ENCODE measurements around the gene FSIP1.
"Not testable (repeated sequence)": the region's sequence is repeated elsewhere in the genome, so short reads cannot be mapped to it uniquely, and the experiment has no call there.

The FSIP1 gene

GRCh38 chr15:39782441-39783138, at the start of gene FSIP1:
FSIP1 (minus strand) TSS chr15:39782841; CDS start chr15:39776524, 6,317 bp downstream.
- peak; percentile 48 to 83 for DNase-seq

- no peak for DNase-seq
Observed at GRCh38 chr15:39830166-39830565, 47.5 kb upstream of the FSIP1 start.

DNA sequence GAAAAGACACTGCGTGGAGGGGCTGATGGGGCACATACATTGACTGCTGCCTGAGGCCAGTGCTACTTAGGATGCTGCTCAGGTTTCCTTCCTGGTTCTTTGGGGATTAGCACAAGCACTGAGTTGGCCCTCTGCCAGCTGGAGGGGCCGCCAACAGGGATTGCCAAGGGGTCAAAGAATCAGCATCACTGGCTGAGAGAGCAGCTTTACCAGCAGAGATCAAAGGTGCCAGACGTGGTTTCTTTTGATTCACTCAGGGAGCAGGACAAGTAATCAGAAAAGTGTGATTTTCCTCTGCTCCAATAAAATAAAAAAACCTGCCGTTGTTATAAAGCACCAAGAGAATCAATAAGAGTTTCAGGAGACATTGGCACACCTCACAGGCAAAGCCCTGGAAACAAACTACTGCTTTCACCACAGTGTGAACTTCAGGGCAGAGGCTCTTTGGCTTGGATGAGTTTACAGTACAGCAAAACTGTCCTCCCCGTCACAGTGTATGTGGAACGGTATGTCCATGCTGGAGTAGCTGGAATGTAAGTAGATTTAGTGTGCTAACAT, 45.8 kb upstream of the FSIP1 start:
- no peak for DNase-seq

- no peak for DNase-seq
Observed at GRCh38 chr15:39826975-39827374, 44.3 kb upstream of the FSIP1 start.

DNA sequence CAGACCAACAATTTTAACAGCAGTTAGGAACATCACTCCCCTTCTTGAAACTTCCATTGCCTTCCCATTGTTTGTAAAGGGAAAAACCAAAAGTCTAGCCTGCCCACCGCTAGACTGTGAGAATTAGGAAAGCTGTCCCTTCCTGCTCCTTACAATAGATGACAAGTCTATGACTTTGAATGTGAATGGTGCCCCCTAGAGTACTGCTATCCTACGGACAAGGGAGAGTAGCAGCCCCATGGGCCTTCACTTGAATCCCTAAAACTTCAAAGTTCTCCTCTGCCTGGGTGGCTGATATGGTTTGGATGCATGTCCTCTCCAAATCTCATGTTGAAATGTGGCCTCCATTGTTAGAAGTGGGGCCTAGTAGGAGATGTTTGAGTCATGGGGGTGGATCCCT, 41.0 kb upstream of the FSIP1 start:
- no peak for DNase-seq

DNA sequence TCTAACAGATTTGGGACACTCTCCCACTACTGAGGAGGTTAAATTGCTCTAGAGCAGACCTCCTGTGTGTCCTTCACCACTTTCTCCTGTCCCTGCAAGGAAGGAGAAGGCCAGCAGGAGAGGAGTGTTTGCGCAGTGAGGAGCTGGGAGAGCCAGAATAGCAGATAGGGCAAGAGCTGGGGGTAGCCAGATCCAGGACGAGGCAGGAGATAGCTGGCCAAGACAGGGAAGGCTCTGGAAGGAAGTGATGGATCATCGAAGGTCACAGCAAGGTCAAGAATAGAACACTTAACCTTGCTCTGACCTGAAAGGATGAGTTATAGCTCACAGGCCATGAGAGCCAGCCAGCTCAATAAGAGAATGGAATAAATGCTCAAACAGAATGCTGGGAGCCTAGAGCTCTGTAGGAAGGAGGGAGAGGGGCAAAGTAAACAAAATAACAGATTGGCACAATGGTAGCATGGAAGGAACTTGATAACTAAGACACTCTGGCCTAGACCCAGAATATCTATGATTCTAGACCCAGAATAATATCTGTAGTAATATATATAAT, 37.5 kb upstream of the FSIP1 start:
- DNase-seq: no peak

DNA sequence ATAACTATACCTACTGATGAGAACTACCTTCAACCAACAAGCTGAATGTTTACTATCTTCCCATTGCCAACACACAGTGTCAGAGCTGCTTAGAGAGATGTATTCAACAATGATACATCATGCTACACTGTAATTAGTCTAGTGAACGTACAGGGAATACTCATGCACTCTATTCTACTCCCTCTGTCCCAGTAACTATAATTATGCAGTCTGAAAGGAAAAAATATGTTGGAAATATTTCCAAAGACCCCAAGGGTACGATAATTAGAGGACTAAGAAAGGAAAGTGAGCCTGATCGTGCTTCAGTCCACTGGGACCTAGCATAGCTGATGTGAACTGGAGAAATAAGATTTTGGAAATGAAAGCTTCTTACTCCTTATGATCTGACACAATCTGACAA, 36.9 kb upstream of the FSIP1 start:
- DNase-seq: no peak

DNA sequence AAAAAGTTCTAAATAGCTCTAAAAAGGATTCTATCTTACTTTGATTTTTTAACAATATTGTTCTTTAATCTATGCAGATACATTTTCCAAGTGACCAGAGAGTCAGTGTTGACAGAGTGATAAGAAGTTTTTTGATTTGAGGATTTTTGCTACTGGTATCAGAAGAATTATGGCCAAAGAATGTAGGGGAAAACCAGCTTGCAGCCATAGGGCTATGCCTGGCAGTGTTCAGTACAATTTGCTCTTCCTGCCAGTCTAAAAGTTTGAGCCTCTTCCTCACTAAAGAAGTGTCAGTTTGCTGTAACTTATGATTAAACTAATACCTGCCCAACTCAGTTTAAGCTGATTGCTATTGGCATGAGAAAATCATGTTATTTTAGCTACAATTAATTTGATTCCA, 35.3 kb upstream of the FSIP1 start:
- DNase-seq: no peak

GRCh38 chr15:39814489-39814888, 31.8 kb upstream of the FSIP1 start:
- no peak for DNase-seq

GRCh38 chr15:39812651-39813050, 30.0 kb upstream of the FSIP1 start:
- not testable (repeated sequence) for DNase-seq

GRCh38 chr15:39808909-39809308, 26.3 kb upstream of the FSIP1 start:
- DNase-seq: no peak

GRCh38 chr15:39807791-39808190, 25.1 kb upstream of the FSIP1 start:
- DNase-seq: no peak

- DNase-seq: no peak
Observed at GRCh38 chr15:39804026-39804425, 21.4 kb upstream of the FSIP1 start.

- DNase-seq: no peak
Observed at GRCh38 chr15:39803016-39803415, 20.4 kb upstream of the FSIP1 start.

DNA sequence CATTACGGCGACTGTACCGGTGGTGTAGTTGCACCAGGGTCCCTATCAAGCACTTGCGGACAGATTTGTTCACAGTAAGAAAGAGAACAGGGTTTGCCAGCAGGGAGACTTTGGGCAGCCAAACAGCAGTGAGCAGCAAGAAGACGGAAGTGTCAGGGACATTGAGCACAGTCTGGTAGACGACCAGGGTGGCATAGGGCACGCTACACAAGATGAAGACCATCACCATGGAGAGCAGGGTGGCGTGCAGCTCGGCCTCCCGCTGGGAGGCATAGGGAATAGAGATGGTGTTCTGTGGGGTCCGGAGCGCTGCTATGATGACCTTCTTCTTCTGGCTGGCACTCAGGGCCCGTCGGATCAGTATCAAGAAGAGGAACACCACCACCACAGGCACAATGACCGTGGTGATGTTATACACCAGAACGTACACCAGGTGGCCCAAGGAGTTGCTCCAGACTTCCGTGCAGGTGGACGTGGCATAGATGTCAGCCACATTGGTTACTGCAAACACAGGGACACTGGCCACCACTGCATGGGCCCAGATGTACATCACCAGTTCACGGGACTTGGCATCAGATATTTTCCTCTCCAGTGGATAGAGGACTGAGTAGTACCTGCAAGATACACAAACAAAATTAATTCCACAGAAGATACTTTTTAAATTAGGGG, 19.1 kb upstream of the FSIP1 start:
- DNase-seq: no peak

GRCh38 chr15:39799552-39800011, 16.9 kb upstream of the FSIP1 start:
- no peak for DNase-seq

GRCh38 chr15:39798382-39798781, 15.7 kb upstream of the FSIP1 start:
- DNase-seq: no peak

GRCh38 chr15:39797407-39797806, 14.8 kb upstream of the FSIP1 start:
- DNase-seq: no peak

DNA sequence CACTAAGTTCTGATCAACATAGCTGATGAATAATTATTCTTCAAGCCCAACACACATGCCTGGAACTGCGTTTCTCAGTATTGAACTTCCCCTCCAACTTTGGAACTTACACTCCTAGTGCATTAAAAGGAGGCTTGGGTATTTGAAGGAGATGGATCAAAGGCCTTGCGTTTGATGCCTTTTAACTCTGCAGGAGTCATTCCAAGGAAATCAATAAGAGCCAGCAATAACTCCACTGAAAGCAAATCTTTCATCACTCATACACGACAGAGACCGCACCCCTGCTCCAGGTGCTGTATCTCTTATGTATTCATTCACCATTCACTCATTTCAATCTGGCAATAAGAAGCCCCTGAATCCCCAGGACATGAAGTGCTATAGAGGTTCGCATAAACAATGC, 14.0 kb upstream of the FSIP1 start:
- no peak for DNase-seq

DNA sequence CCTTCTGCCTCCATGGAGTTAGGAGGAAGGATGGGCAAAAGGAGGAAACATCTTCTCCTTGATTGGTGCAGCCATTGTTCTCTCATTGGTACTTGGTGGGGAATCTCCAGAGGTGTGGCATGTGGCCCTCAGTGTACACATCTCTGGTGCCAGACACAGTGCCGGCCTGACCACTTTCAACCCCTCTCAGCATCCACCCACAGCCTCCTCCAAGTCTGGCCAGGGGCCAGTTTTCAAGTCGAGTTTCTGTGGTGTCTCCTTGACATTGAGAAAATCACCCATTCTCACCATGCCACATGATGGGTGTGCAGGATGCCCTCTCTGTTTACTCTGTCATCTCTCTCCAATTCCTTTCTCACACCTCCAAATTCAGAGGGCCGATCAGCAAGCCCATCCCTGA, 12.8 kb upstream of the FSIP1 start:
- DNase-seq: no peak

DNA sequence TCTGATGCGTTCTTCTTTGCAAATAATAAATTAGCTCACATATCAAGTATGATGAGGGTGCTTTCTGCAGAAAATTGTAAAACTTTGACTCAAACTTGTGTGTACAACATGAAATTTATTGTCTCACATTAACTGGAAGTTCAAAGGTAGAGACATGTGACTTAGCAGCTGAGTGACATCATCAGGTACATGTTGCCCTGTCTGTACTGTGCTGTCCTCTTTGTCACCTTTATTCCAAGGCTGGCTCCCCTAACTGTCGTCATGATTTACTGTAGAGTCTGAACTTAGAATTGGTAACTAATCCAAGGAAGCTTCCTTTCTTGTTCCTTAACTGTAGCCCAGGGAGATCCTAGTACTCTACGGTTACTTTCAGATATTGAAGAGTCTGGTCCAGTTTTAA, 12.3 kb upstream of the FSIP1 start:
- no peak for DNase-seq

DNA sequence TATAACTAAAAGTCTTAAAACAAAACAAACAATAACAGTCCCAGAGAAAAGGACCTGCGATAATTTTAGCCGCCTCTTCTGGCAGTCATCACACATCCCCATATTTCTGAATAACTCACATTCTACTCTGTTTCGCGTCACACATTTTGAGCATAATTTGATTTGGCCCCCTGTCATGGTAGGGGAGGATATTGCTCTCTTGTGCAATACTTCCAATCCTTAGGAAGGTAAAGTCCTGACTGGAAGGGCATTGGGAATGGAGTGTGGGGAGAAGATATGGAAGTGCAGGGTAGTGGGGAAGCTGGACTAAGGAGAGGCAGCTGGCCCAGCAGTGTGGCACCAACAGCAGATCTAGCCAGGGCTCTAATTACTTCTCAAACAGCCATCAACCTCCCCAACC, 11.3 kb upstream of the FSIP1 start:
- no peak for DNase-seq

GRCh38 chr15:39792844-39793335, 10.2 kb upstream of the FSIP1 start:
- DNase-seq: no peak
